Right lobe of liver (tissue), 4 donors: ENCODE data around the gene WBP1L.

Source experiments
- CTCF ChIP-seq, 4 donors: fragments of 200-600 bp in 3 of 4; fragments of 450-650 bp in 1 of 4; IDR thresholded peaks; one replicate each; pipeline versions ENCODE4 v1.5.1 to v1.8.0; 2016 to 2022; ENCODE audit warnings: antibody characterized with exemption in 4 of 4, mild to moderate bottlenecking in 2 of 4
- POLR2A ChIP-seq: fragments of 450-650 bp; IDR thresholded peaks from one replicate; pipeline ENCODE4 v1.6.1; 2017; ENCODE audit warnings: antibody characterized with exemption, mild to moderate bottlenecking
- donor health status: DM: no; HTN: no; CAD: no.
- donor health status: DM: no; HTN: no; CAD: no.
- donor health status: DM: no; HTN: yes; CAD: no.

- no peak for TF ChIP-seq CTCF (IDR thresholded peaks at IDR 0.05)
- TF ChIP-seq POLR2A: no peak
Measured at GRCh38 chr10:102752266-102752930, 8.7 kb downstream of the WBP1L start.
